K562 (cell line): ENCODE data around the gene EIF5. TPM values are rescaled to one million over a fixed set of nuclear protein-coding genes. Genes with fewer than 3 reads are reported as not detected.

Source experiments
- KDM1A ChIP-seq, 2 experiments: fragments of 450-650 bp; IDR thresholded peaks; 2 replicates each; pipeline ENCODE4 v1.6.1; 2016; ENCODE audit warnings: mild to moderate bottlenecking in 2 of 2
- RERE ChIP-seq: sonication (generic); formaldehyde crosslinking; IDR thresholded peaks from 2 replicates; pipeline ENCODE4 v1.8.0; 2023; ENCODE audit warnings: missing genetic modification reagents, mild to moderate bottlenecking, borderline replicate concordance
- XRCC5 ChIP-seq: fragments of 200-400 bp; formaldehyde crosslinking; IDR thresholded peaks from 2 replicates; pipeline ENCODE4 v1.6.1; 2017; ENCODE audit warnings: low read depth, mild to moderate bottlenecking, low read length
- polyA plus RNA-seq, 8 experiments: library from polyadenylated mRNA; depleted of rRNA in 4 of 8; stranded (reverse) in 5 of 8; unstranded in 3 of 8; fragments of >200 nt; fragmentation: Nextera tagmentation in 2 of 8; fragmentation: Illumina TruSeq in 1 of 8; extraction: Ambion mirVana in 2 of 8; extraction: Trizol in 1 of 8; gene quantifications; 2 replicates each; pipeline versions ENCODE4 v1.2.1 to v1.2.3, GENCODE V29; 2011 to 2014; ENCODE audit warnings: inconsistent platforms in 1 of 8, missing spikeins in 1 of 8
- total RNA-seq, 7 experiments: library from RNA; depleted of rRNA in 6 of 7; stranded (reverse); fragments of >200 nt in 6 of 7; fragmentation: Illumina TruSeq in 2 of 7; extraction: Trizol in 2 of 7; gene quantifications; 2 replicates each; pipeline versions ENCODE4 v1.2.1 to v1.2.3, GENCODE V29; 2011 to 2021; ENCODE audit warnings: low replicate concordance in 1 of 7
- TF ChIP-seq, protein P1 (sequence below), 2 experiments: fragments of 450-650 bp in 1 of 2; IDR thresholded peaks; 2 replicates each; pipeline ENCODE4 v1.6.1; 2011 to 2017; ENCODE audit warnings: low read depth in 2 of 2, antibody characterized with exemption in 1 of 2, borderline replicate concordance in 1 of 2, low read length in 1 of 2, mild to moderate bottlenecking in 1 of 2, mixed read lengths in 1 of 2; ENCODE audit not compliant: control insufficient read depth in 1 of 2
- TF ChIP-seq, protein P2 (sequence below): sonication (generic); formaldehyde crosslinking; IDR thresholded peaks from 2 replicates; pipeline ENCODE4 v1.8.0; 2022; ENCODE audit warnings: missing genetic modification reagents, mild to moderate bottlenecking, borderline replicate concordance

Gene EIF5
- total and polyA plus RNA-seq, 9 of the 15 experiments (the other 6 are each of a cell fraction or from before 2014, with no cell fraction given): 92.7 to 442 (median 190) TPM

DNA sequence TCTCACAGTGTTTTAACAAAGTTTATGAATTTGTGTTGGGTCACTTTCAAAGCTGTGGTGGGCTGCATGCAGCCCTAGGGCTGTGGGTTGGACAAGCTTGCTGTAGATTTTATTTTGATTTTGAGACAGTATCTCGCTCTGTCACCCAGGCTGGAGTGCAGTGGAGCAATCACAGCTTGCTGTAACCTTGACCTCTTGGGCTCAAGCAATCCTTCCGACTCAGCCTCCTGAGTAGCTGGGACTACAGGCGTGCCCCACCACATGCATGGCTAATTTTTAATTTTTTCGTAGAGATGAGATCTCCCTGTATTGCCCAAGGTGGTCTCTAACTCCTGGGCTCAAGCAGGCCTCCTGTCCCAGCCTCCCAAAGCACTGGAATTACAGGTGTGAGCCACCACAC is 56.6 kb downstream of the EIF5 start (continued):
- TF ChIP-seq RERE (CRISPR knock-in tag) (no peak), XRCC5 (no peak), KDM1A (IDR thresholded peaks at IDR 0.05) (peak; percentile 72 to 75)
- TF ChIP-seq, protein P1, sequence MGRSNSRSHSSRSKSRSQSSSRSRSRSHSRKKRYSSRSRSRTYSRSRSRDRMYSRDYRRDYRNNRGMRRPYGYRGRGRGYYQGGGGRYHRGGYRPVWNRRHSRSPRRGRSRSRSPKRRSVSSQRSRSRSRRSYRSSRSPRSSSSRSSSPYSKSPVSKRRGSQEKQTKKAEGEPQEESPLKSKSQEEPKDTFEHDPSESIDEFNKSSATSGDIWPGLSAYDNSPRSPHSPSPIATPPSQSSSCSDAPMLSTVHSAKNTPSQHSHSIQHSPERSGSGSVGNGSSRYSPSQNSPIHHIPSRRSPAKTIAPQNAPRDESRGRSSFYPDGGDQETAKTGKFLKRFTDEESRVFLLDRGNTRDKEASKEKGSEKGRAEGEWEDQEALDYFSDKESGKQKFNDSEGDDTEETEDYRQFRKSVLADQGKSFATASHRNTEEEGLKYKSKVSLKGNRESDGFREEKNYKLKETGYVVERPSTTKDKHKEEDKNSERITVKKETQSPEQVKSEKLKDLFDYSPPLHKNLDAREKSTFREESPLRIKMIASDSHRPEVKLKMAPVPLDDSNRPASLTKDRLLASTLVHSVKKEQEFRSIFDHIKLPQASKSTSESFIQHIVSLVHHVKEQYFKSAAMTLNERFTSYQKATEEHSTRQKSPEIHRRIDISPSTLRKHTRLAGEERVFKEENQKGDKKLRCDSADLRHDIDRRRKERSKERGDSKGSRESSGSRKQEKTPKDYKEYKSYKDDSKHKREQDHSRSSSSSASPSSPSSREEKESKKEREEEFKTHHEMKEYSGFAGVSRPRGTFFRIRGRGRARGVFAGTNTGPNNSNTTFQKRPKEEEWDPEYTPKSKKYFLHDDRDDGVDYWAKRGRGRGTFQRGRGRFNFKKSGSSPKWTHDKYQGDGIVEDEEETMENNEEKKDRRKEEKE (IDR thresholded peaks at IDR 0.05; ENCODE audit: borderline replicate concordance in 1 of 2, control insufficient read depth in 1 of 2, low read depth in 2 of 2, low read length in 1 of 2): no peak
- TF ChIP-seq, protein P2, sequence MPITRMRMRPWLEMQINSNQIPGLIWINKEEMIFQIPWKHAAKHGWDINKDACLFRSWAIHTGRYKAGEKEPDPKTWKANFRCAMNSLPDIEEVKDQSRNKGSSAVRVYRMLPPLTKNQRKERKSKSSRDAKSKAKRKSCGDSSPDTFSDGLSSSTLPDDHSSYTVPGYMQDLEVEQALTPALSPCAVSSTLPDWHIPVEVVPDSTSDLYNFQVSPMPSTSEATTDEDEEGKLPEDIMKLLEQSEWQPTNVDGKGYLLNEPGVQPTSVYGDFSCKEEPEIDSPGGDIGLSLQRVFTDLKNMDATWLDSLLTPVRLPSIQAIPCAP (CRISPR knock-in tag): no peak
